A673 (cell line): ENCODE results near the gene PIN1. TPM values are rescaled to one million over a fixed set of nuclear protein-coding genes. Genes with fewer than 3 reads are reported as not detected.

Experiments
- BruUV-seq: library from RNA; stranded (reverse); fragments of 400-500 nt; replicated peaks from 2 replicates; lab custom pipeline; 2021; lab: Mats Ljungman, UMichigan
- CTCF ChIA-PET: fragments of 300-600 bp; sonication (Branson Sonifier 250); formaldehyde crosslinking; loops from one replicate; lab custom pipeline; 2022; ENCODE audit warnings: antibody characterized with exemption; lab: Charles Lee
- POLR2A ChIA-PET: fragments of 300-600 bp; sonication (Branson Sonifier 250); formaldehyde crosslinking; loops from one replicate; lab custom pipeline; 2022; ENCODE audit warnings: antibody characterized with exemption; ENCODE audit not compliant: low non-redundant PET; lab: Charles Lee
- DNase-seq: peaks from one replicate; pipeline ENCODE4 v3.0.0-alpha.2; 2015; ENCODE audit warnings: low spot score
- H3K27ac ChIP-seq: fragments of 200-600 bp; sonication (generic); 2 replicates; pipeline ENCODE4 v1.5.1; 2016; ENCODE audit warnings: mixed run types, low read depth, mild to moderate bottlenecking, mixed read lengths, antibody characterized with exemption, low read length; ENCODE audit not compliant: poor library complexity, severe bottlenecking
- H3K27me3 ChIP-seq: fragments of 200-600 bp; sonication (generic); replicated peaks from 2 replicates; pipeline ENCODE4 v1.6.1; 2017; ENCODE audit warnings: mixed run types, low read depth, mild to moderate bottlenecking, mixed read lengths, antibody characterized with exemption, low read length; ENCODE audit not compliant: insufficient read depth, poor library complexity
- H3K36me3 ChIP-seq: fragments of 200-600 bp; sonication (generic); 2 replicates; pipeline ENCODE4 v1.6.1; 2016; ENCODE audit warnings: mixed run types, mild to moderate bottlenecking, mixed read lengths, antibody characterized with exemption, low read length; ENCODE audit not compliant: insufficient read depth, poor library complexity, severe bottlenecking
- H3K4me1 ChIP-seq: fragments of 200-600 bp; sonication (generic); 2 replicates; pipeline ENCODE4 v1.6.1; 2017; ENCODE audit warnings: mixed run types, mild to moderate bottlenecking, mixed read lengths, antibody characterized with exemption, low read length; ENCODE audit not compliant: insufficient read depth, poor library complexity, severe bottlenecking
- H3K4me3 ChIP-seq: fragments of 200-600 bp; sonication (generic); 2 replicates; pipeline ENCODE4 v1.5.1; 2016; ENCODE audit warnings: low read depth, mixed run types, mild to moderate bottlenecking, mixed read lengths, low read length; ENCODE audit not compliant: poor library complexity, severe bottlenecking
- H3K9me3 ChIP-seq: fragments of 200-600 bp; sonication (generic); 2 replicates; pipeline ENCODE4 v1.6.1; 2016; ENCODE audit warnings: mixed run types, low read depth, mild to moderate bottlenecking, mixed read lengths, antibody characterized with exemption, low read length; ENCODE audit not compliant: poor library complexity, severe bottlenecking
- CTCF ChIP-seq: fragments of 300-800, 200-600 bp; sonication (generic); conservative IDR thresholded peaks from 2 replicates; pipeline ENCODE4 v1.5.1; 2017; ENCODE audit warnings: low read depth, mild to moderate bottlenecking, antibody characterized with exemption, low read length, moderate library complexity, mixed read lengths
- EZH2 ChIP-seq: fragments of 200-600 bp; sonication (generic); IDR thresholded peaks from 2 replicates; pipeline ENCODE4 v1.6.1; 2017; ENCODE audit warnings: borderline replicate concordance, low read depth, mild to moderate bottlenecking, mixed read lengths, antibody characterized with exemption, low read length; ENCODE audit not compliant: poor library complexity, severe bottlenecking
- intact Hi-C: fragments of 100-400 bp; cut with micrococcal nuclease; formaldehyde crosslinking; loops from one replicate; pipeline ENCODE4 v1.10.0; 2022; ENCODE audit not compliant: unreplicated experiment
- total RNA-seq: library from RNA; stranded (reverse); gene quantifications from 2 replicates; pipeline ENCODE4 v1.2.3, GENCODE V29; 2021

Gene PIN1
- total RNA-seq, 1 experiment from 2014 or later, result 177 TPM

DNA sequence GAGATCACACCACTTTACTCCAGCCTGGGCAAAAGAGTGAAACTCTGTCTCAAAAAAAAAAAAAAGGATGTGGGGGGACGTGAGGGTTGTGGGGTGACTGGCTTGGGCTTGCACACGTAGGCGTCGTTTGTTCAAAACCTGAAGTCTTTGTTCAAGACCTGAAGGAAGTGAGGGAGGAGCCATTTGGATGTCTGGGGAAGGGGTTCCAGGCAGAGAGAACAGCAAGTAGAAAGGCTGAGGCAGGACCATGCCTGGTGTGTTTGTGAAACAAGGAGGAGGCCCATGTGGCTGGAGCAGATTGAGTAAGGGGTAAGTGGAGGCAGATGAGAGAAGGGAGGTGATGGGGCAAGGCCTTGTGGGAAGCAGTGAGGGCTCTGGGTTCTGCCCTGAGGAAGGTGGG, 27.8 kb downstream of the PIN1 start:
- TF ChIP-seq CTCF, result no peak
- no peak for TF ChIP-seq EZH2
- H3K4me3 ChIP-seq, result no peak overlapping the region
- DNase-seq, result no peak
- BruUV-seq, result no TSS peak
- CTCF ChIA-PET, result no interaction called here
- no peaks in the 10 kb centered on the region for H3K27me3 ChIP-seq
- H3K9me3 ChIP-seq, result no peaks in the 10 kb centered on the region
- no peak overlapping the region for H3K27ac ChIP-seq
- no peaks in the 10 kb centered on the region for H3K36me3 ChIP-seq
- POLR2A ChIA-PET, result interaction anchor here (0.6 to 0.7 kb wide), 2 partner anchors 218 to 569 kb away, joined by 3 to 4 read pairs; no protein-coding TSS in a partner anchor
- intact Hi-C loops, result no loop called here
- H3K4me1 ChIP-seq, result peaks cover 22% of the 10 kb centered on the region

DNA sequence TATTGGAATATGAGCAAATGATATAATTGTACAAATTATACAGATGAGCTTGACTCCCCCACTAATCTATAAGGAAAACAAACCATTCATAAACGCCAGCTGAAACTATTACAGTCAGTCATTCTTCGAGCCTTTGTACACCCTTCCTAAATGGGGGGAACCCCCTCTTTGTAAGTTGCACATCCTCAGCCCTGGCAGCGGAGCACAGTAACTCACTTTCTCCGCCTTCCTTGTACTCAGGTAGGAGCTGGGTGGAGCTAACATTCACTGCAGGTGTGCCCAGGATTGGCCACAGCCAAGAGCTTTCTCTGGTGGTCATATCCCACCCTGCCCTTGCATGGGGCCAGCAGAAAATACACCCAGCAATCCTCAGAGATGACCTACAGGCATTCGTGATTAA, 28.6 kb downstream of the PIN1 start:
- intact Hi-C loops, result no loop called here
- no peak for TF ChIP-seq EZH2
- no peak for TF ChIP-seq CTCF
- Histone ChIP-seq H3K36me3 (no peaks in the 10 kb centered on the region), H3K9me3 (no peaks in the 10 kb centered on the region), H3K27me3 (no peaks in the 10 kb centered on the region), H3K27ac (no peak overlapping the region), H3K4me3 (no peak overlapping the region), H3K4me1 (peaks cover 22% of the 10 kb centered on the region)
- ChIA-PET CTCF (no interaction called here), POLR2A (interaction anchor here (0.6 kb wide), 1 partner anchor 217 kb away, joined by 4 read pairs; no protein-coding TSS in a partner anchor)
- DNase-seq, result no peak
- BruUV-seq, result no TSS peak

- Histone ChIP-seq H3K4me1 (peaks cover 22% of the 10 kb centered on the region), H3K9me3 (no peaks in the 10 kb centered on the region), H3K27ac (no peak overlapping the region), H3K4me3 (no peak overlapping the region), H3K27me3 (no peaks in the 10 kb centered on the region), H3K36me3 (no peaks in the 10 kb centered on the region)
- CTCF ChIA-PET, result interaction anchor here (0.7 kb wide), 1 partner anchor 168 kb away, joined by 6 read pairs; no protein-coding TSS in a partner anchor
- intact Hi-C loops, result no loop called here
- POLR2A ChIA-PET, result interaction anchor here (0.6 kb wide), 1 partner anchor 1922 kb away, joined by 3 read pairs; no protein-coding TSS in a partner anchor
- DNase-seq, result peak; percentile 83
- TF ChIP-seq CTCF (no peak), EZH2 (no peak)
- BruUV-seq, result no TSS peak
Measured at GRCh38 chr19:9865732-9866501, 30.8 kb downstream of the PIN1 start.
